Measurements from ENCODE around the gene EIF4E1B.
"Not testable (repeated sequence)": the region's sequence is repeated elsewhere in the genome, so short reads cannot be mapped to it uniquely, and the experiment has no call there.

The EIF4E1B gene, protein sequence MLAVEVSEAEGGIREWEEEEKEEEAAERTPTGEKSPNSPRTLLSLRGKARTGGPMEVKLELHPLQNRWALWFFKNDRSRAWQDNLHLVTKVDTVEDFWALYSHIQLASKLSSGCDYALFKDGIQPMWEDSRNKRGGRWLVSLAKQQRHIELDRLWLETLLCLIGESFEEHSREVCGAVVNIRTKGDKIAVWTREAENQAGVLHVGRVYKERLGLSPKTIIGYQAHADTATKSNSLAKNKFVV

DNA sequence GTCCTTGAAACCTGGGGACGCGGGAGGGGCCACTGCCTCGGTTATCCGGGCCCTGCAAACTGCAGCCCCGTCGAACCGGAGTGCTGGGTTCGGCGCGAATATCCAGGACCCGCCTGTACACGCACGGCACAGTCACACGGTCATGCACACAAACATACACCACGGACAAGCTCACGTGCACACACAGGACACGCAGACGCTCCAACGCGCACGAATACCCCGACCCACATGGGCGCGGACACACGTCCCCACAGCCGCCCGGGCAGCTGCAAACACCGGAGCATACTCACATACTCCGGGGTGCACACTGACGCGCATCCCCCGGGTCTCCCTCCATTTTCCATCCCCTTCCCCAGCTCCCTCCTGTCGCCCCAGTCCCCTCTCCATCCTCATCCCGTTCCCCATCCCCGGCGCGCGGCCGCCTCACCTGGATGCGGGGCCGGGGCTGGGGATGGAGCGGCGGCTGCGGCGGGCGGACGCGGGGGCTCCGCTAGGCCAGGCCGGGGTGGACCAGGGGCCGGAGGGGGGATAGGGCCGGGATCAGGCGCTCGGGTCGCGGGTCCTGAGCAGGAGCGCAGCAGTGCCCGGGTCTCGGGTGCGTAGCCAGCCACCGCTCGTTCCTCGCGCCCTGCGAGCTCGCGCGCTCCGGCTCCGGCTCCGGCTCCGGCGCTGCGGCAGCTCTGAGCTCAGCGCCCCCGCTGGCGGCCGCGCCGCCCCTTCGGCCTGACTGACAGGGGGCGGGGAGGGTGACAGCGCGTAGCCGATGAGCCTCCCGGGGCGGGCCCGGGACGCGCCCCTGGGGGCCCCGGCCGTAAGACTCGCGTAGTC lies at the start of gene EIF4E1B, which contains the start of gene SNCB:
Gene EIF4E1B (plus strand): TSS at position 823 of the 828 bp plus-strand sequence. CDS start 12,113 bp downstream, outside the sequence.
Gene SNCB (minus strand): TSS at position 682 of the 828 bp plus-strand sequence. CDS start 880 bp downstream, outside the sequence.
- DNase-seq, result peak; percentile 22

GRCh38 chr5:176581361-176581760 lies 49.1 kb upstream of the EIF4E1B start:
- DNase-seq, result no peak

DNA sequence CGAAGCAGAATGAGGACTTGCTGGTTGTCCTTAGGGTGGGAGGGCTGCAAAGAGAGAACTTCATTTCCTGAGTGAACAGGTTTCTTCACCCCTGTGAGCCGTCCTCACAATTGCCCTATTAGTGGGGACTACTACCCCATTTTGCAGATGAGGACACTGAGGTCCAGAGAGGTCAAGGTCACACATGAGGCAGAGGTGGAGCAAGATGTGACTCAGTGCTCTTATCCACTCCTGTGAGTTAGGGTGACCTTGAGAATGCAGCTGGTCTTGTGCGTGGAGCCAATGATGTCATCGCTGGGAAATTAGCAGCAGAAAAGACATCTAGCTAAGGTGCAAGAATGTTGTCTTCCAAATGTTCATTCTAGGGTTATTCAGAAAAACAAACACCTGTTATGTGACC lies 47.4 kb upstream of the EIF4E1B start:
- DNase-seq, result no peak

DNA sequence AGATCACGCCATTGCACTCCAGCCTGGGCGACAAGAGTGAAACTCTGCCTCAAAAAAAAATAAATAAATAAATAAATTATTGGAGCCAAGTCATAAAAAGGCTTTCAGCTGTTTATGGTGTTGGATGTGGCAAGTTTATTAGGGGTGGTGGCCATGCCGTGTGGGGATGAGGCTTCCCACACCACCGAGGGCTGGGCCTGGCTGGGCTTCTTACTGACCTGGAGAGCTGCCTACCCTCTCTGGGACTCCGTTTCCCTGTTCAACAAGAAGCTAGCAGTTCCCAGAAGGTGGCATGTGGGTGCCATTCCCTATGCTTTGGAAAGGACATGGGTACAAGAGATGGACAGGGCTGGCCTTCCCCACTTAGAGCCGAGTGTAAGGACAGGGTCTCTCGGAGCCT lies 43.1 kb upstream of the EIF4E1B start:
- no peak for DNase-seq

DNA sequence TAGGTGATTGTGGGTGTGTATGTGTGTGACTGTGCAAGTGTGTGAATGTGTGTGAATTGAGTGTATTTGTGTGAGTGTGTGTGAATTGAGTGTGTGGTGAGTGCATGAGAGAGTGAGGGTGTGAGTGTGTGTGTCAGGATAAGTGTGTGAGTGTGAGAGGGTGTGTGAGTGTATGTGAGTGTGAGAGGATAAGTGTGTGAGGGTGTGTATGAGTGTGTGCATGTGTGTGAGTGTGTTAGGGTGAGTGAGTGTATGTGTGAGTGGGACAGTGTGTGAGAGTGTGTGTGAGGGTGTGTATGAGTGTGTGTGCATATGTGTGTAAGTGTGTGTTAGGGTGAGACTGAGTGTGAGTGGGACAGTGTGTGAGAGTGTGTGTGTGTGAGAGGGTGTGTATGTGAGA lies 42.2 kb upstream of the EIF4E1B start:
- no peak for DNase-seq

DNA sequence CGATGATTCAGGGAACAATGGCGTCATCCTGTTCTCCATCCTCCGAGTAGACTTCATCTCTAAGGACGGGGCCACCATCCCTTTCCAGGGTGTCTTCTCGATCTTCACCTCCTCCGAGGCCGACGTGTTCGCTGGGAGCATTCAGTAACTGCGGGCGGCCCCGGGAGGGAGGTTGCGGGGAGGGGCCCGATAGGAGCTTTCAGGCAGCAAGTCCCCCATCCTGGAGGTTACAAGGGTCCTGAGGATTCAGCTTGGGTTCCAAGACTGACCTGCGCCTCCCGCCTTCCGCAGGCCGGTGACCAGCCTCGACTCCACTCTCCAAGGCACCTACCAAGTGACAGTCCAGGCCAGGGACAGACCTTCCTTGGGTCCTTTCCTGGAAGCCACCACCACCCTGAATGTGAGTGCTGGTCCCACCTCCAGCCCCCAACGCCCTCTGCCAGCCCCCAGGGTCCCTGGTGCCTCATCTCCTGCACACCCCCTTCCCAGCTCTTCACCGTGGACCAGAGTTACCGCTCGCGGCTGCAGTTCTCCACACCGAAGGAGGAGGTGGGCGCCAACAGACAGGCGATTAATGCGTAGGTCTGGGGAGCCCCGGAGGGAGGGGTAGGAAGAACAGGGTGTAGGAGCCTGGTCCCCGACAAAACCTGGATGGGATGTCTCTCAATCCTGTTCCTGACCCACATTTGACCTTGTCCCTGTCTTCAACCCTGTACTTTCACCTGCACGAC lies 41.3 kb upstream of the EIF4E1B start:
- no peak for DNase-seq

DNA sequence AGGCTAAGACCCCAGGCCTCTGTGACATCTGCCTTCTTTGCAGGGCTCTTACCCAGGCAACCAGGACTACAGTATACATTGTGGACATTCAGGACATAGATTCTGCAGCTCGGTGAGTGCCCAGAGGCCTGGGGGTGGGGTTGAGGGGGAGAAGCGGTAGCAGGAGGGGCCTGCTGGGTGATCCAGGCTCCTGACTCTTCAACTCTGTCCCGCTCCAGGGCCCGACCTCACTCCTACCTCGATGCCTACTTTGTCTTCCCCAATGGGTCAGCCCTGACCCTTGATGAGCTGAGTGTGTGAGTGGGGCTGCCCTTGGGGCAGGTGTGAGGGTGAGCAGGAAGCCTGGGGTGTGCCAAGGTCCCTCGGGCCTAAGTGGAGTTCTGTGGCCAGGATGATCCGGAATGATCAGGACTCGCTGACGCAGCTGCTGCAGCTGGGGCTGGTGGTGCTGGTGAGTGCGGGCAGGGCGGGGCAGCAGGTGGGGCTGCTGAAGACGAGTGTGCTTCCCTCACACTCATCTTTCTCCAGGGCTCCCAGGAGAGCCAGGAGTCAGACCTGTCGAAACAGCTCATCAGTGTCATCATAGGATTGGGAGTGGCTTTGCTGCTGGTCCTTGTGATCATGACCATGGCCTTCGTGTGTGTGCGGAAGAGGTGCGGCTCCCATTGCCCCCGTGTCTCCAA lies 40.3 kb upstream of the EIF4E1B start:
- DNase-seq, result no peak

GRCh38 chr5:176591667-176592066 lies 38.8 kb upstream of the EIF4E1B start:
- not testable (repeated sequence) for DNase-seq

- no peak for DNase-seq
These were observed 37.9 kb upstream of the EIF4E1B start for GRCh38 chr5:176592573-176592972.

- DNase-seq, result no peak
These were observed 37.1 kb upstream of the EIF4E1B start for GRCh38 chr5:176593273-176593869.

DNA sequence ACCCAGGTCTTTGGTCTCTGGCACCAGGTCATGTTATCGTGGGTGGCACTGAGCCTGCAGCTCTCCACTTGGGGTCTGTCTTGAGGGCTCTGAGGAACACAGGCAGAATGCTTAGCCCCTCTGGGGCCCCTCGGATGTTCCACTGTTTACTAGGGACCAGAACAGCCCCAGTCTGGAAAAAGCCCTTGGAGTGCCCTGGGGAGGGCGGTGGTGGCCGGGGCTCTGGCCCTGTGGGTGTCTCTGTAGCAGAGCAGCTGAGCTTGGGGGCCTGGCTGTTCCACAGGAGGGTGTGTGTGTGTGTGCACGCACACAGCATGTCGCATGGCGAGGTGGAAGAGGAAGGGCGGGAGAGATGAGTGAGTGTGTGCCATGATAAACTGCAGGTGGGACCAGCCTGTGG lies 35.9 kb upstream of the EIF4E1B start:
- DNase-seq, result no peak

DNA sequence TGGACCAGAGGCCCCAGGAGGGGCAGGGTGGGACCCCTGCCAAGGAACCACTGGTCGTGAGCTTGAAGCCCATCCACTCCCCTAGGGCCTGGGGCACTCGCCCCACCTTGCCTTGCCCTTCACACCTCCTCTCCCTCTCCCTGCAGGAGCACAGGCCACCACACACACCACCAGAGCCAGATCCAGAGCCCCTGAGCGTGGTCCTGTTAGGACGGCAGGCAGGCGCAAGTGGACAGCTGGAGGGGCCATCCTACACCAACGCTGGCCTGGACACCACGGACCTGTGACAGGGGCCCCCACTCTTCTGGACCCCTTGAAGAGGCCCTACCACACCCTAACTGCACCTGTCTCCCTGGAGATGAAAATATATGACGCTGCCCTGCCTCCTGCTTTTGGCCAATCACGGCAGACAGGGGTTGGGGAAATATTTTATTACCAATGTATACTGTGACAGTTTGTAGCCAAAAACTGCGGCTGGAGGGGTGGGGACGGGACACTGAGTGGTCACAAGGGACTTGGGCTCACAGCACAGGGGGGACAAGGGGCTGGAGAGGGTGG lies 35.0 kb upstream of the EIF4E1B start:
- DNase-seq, result no peak

DNA sequence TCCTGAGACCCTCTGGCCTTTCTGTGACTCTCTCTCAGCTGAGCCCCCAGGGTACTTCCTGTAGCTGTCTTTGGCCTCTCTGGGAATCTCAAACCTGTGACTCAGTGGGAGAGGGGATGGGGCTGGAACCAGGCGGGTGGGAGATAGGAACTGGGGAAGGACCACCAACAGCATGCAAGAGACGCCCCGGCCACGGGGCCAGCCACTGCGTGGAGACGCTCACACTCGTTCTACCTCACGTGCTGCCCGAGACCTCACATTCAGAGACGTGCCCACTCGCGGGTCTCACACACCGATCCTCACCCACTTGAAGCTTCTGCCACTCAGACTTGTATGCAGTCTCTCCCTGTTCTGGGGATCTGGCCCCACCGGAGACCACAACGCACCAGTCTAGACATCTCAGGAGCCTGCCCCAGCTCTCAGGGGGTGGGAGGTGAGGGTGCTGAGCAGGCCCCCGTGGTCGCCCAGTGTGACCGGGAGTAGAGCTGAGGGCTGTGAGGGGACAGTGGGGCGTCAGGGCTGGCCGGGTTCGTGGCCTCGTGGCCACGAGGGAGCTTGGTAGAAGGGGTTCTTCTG lies 34.3 kb upstream of the EIF4E1B start:
- DNase-seq, result no peak

DNA sequence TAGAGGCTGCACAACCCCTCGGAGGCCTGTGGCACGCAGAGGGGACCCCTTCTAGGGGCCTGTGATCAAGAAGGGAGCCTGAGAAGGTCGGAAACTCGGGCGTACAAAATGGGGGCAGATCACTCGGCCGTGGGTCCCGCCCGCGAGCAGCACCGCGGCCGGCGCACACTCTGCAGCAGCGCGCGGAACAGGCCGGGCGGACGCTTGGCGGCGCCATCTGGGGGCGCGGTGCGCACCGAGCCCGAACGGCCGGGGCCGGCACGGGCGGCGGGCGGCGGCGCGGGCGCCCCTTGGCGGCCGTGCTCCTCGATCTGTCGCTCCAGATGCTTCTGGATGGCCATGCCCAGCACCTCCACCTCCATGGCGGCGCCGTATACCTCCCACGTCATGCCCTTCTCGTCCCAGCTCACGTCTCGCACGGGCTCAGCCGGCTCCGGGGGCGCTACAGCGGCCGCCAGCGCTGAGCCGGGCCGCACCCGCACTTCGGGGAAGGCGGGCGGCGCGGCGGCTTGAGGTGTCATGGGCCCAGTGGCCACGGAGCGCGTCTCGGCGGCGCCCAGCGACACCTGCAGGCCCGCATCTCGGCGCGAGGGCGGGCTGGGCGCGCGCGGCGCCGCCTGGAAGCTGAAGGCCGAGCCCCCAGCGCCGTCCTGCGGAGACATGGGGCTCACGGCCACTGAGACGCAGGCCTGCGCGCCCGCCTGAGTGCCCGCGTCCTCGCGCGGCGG lies 33.6 kb upstream of the EIF4E1B start:
- DNase-seq, result peak; percentile 62

GRCh38 chr5:176597417-176598389 lies 32.8 kb upstream of the EIF4E1B start:
- no peak for DNase-seq

DNA sequence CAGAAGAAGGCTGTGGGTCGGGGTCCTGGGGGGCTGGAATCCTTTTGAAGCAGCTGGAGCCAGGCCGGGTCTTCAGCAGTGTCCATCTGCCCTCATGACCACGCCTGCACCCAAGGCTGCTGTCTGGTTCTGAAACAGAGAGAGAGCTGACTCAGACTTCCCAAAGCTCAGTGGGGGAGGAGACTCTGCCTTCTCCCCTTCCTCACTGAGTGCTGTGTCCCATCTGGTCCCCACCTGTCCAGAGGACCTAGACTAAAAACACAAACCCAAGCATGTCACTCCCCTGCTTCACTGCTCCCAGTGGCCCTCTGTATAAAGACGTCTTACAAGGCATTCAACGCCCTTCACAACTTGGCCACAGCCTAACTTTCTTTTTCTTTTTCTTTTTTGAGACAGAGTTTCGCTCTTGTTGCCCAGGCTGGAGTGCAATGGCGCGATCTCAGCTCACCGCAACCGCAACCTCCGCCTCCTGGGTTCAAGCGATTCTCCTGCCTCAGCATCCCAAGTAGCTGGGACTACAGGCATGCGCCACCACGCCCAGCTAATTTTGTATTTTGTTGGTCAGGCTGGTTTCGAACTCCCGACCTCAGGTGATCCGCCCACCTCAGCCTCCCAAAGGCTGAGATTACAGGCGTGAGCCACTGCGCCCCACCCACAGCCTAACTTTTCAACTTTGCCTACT lies 30.6 kb upstream of the EIF4E1B start:
- DNase-seq, result not testable (repeated sequence)

GRCh38 chr5:176601901-176602482 lies 28.5 kb upstream of the EIF4E1B start:
- no peak for DNase-seq

- no peak for DNase-seq
These were observed 27.4 kb upstream of the EIF4E1B start for GRCh38 chr5:176603091-176603490.

- no peak for DNase-seq
These were observed 24.4 kb upstream of the EIF4E1B start for GRCh38 chr5:176606032-176606431.
